GM19468 (cell line): Measurements from ENCODE around the gene PAM.
"Not testable (repeated sequence)": the region's sequence is repeated elsewhere in the genome, so short reads cannot be mapped to it uniquely, and the experiment has no call there.

Experiments used
- ATAC-seq: cut with Tn5 transposase; IDR thresholded peaks from one replicate; pipeline ENCODE4 v1.9.1; 2021; ENCODE audit warnings: mild to moderate bottlenecking, moderate library complexity, moderate number of reproducible peaks; ENCODE audit not compliant: unreplicated experiment; ENCODE audit errors: extremely low read depth

The PAM gene

DNA sequence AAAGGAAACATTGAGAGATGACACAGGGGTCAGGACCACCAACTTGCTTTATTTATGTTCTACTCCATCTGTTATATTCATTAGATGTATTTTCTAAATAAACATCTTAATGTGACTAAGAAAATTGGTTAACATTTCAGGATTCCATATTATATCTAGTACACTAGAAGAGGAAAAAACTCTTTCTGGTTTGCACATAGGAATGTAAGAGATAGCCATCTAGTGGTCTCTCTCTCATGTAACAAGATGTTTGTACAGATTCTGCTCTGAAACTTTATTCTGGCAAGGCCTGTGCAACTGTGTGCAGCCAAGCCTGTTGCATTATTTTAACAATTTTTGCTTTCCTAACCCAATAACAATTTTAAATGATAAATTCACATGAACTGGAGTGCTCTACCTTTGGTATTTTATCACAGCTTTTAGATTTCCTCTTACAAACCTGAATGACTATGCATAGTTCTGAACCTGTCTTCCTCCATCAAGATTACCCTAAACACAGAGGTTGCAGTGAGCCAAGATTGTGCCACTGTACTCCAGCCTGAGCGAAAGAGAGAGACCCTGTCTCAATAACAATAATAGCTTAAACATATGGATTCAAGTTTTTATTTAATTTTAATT, 216.7 kb downstream of the PAM start:
- no peak for ATAC-seq

DNA sequence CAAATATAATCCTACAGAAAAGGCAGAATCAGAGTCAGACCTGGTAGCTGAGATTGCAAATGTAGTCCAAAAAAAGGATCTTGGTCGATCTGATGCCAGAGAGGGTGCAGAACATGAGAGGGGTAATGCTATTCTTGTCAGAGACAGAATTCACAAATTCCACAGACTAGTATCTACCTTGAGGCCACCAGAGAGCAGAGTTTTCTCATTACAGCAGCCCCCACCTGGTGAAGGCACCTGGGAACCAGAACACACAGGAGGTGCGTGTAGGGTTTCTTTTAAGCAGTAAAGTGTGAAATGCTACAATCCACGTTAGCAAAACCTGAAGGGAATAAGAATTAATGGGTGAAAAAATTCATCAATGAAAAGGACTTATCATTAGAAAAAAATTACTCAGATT, 219.1 kb downstream of the PAM start:
- ATAC-seq, result no peak

DNA sequence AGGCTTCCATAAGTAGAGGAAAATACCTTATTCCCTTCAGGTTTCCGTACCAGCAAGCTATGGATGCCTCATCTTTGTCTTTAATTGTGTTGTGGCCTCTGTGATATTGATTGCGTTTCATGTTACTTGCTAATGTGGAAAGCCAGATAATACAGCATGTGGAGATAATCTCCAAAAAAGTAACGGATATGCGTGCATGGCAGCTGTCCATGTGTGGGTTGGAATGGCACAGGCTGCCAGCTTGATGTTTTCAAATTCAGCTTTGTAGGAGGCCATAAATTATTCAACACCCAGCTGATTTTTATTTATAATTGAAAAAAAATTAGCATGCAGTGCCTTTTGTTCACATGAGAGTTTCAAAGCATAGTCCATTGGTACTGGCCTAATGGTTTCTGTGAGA, 219.9 kb downstream of the PAM start:
- ATAC-seq, result no peak

DNA sequence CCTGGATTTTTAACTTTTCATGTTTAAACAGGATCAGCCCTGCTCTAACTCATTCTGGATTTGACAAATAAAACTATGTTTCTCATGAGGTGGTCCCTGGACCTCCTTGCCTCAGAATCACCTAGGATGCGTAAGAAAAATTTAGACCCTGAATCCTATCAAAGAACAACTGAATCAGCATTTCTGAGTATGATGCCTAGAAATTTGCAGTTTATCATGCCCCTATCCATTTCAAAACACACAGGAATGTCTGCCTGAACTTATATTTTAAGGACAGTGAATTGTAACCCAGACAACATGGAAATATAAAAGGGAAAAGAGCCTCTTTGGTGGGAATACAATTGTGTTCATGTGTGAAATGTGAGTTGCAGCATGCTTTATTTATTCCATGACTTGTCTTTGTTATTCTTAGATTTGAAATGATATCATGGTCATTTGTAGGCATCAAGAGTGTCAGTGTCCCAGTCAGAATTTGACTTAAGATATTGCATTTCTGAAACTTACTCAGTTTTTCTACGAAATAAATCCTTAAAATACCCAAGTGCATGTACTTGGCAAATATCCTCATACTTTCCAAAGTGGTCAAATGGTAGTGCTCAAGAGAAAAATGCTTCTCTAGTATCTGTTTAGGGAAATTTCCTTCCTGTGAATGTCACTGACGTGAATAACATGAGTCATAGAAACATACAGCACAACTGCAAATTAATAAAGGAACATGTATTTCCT, 220.5 kb downstream of the PAM start:
- ATAC-seq, result no peak

DNA sequence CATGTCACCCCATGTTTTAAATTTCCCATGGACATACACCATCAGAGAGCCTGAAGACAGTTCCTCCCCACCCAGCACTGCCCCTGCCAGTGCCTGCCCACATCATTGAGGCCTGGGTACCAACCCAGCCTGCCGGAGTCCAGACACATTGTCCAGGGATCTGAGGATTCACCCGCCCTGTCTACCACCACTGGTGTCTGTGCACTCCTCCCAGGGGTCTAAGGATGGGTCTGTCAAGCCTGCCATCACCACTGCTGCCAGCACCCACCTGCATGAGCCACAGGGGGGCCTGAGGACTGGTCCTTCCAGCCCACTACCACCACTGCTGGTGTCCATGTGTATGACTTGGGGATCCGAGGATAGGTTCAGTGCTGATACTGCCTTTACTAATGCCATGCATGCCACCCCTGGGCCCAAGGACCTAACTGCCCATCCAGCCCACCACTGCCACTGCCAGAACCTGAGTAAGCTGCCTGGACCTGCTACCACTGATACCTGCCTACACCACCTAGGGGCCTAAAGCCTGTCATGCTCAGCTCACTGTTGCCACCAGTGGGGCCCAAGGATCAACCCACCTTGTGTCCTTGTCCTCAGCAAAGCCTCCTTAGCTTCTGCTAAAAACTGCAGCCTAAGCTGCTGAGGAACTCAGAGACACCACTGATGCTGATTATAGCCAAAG, 227.0 kb downstream of the PAM start:
- no peak for ATAC-seq

DNA sequence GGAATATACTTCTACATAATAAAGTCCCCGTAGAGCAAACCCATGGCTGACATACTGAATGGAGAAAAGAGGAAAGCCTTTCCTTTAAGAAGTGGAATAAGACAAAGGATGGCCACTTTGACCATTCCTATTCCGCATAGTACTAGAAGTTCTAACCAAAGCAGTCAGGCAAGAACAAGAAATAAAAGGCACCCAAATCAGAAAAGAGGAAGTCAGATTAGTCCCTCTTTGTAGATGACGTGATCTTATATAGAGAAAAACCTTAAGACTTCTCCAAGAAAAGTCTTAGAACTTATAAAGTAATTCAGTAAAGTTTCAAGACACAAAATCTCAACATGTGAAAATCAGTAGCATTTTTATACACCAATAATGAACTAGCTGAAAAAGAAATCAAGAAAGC, 231.0 kb downstream of the PAM start:
- no peak for ATAC-seq

DNA sequence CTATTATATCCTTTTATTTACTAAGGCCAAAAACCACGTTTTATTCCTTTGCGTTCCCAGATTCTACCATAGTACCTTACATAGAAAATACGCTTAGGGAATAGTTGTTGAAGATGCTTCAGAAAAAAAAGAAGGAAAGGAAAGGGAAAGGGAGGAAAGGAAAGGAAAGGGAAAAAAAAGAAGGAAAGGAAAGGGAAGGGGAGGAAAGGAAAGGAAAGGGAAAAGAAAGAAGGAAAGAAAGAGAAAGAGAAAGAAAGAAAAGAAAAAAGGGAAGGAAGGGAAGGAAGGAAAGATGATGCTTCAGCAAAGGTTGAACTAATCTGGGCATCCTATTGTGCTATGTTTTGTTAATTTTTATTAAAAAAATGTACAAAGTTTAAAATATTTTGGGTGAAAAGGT, 233.4 kb downstream of the PAM start:
- ATAC-seq, result no peak

DNA sequence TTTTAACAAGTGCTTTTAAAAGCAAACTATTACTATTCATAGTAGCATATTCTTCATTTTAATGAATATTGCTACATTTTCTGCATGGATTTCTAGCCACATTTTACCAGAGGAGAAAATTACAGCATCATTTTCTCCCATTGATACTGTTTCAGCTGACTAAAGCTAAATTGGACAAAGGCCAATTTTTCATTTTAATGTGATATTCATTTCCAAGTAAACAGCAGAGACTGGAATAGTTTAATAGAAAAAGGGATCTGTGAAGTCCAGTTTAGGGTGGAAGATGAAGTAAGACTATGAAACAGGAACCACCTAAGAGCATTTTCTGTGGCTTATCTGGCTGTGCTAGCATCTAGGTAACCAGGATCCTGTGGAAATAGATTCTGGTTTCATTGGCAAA, 236.7 kb downstream of the PAM start:
- ATAC-seq, result no peak

DNA sequence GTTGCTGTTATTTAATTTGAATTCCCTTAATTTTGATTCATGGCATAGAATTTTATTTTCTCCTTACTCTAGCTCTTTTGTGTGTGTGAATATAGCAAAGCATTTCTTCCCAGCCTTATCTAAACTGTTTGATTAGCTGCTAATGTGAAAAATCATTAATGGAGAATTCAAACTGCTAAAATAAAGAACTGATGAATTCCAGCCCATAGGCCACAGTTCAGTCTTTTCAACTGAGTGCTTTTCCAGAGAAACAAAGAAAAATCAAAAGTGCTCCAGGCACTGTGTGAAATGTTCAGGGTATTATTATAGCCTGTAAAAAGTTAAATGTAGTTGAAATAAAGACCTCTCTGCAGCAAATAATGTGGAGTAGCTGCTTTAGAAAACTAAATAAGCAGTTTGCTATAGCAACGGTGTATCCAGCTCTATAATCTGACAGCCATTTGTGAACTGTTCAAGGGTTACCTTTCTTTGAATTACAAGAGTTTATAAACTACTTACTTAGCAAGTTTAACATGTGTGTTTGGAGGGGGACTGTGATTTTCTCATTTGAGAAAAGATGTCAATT, 241.0 kb downstream of the PAM start:
- ATAC-seq, result no peak

DNA sequence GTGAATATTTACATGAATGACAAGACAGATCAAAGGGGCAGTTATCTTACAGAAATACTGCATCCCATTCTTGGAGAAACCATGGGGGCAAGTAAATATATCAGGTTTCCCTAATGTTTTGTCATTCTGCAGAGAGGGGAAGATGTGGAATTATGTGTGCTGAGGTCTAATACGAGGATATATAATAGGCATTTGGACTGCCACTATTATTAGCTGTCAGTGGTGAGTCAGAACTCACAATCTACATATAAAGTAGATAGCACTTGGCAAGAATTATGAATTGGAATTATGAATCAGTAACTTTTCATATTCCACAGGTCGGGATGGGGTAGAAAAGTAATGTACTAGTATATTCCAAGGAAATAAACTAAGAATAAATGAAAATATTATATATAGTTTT, 243.1 kb downstream of the PAM start:
- no peak for ATAC-seq

DNA sequence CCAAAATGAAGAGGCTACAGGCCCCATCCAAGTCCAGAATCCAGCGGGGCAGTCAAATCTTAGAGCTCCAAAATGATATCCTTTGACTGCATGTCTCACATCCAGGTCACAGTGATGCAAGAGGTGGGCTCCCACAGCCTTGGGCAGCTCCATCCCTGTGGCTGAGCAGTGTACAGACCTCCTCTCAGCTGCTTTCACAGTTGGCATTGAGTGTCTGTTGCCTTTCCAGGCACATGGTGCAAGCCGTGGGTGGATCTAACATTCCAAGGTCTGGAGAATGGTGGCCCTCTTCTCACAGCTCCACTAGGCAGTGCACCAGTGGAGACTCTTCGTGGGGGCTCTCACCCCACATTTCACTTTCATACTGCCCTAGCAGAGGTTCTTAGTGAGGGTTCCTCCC, 244.1 kb downstream of the PAM start:
- ATAC-seq, result no peak

DNA sequence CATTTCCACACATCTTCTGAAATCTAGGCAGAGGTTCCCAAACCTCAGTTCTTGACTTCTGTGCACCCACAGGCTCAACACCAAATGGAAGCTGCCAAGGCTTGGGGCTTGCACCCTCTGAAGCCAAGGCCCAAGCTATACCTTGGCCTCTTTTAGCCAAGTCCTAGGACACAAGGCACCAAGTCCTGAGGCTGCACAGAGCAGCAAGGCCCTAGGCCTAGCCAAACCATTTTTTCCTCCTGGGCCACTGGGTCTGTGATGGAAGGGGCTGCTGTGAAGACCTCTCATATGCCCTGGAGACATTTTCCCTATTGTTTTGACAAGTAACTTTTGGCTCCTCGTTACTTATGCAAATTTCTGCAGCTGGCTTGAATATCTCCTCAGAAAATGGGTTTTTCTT, 244.5 kb downstream of the PAM start:
- ATAC-seq, result not testable (repeated sequence)

DNA sequence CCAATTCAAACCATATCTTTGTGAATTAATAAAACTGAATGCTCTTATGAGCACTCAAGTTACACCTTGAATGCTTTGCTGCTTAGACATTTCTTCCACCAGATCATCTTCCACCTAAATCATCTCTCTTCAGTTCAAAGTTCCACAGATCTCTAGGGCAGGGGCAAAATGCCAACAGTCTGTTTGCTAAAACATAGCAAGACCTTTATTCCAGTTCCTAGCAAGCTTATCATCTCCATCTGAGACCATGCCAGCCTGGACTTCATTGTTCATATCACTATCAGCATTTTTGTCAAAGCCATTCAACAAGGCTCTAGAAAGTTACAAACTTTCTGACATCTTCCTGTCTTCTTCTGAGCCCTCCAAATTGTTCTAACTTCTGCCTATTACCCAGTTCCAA, 245.0 kb downstream of the PAM start:
- ATAC-seq, result no peak

DNA sequence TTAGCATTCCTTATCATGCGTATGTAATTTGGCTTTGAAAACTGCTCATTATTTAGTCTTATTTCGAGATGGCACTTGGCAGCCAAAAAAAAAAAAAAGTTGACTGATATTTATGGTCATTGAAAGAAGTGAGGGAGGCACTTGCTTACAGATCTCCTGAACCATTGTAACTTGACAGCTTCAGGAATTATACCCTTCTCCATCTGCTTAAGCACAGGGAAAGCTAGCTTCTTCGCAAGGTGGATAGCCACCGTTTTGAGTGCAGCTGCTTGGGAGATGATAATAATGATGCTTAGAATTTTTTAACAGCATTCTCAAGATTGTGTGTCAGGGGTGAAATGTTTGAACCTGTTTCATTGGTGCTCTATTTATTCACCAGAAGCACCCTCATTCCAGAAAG, 248.8 kb downstream of the PAM start:
- no peak for ATAC-seq

DNA sequence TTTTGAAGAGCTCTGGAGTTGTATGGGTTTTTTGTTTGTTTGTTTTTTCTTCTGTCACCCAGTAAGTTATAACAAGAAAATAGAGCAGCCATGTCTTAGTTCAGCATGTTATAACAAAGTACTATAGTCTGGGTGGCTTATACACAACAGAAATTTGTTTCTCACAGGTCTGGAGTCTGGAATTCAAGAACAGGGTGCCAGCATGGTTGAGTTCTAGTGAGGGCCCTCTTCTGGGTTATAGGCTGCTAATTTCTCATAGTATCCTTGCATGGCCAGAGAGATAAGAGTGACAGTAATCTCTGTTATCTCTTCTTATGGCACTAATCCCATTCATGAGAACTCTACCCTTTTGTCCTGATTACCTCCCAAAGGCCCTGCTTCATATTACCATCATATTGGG, 250.2 kb downstream of the PAM start:
- no peak for ATAC-seq

DNA sequence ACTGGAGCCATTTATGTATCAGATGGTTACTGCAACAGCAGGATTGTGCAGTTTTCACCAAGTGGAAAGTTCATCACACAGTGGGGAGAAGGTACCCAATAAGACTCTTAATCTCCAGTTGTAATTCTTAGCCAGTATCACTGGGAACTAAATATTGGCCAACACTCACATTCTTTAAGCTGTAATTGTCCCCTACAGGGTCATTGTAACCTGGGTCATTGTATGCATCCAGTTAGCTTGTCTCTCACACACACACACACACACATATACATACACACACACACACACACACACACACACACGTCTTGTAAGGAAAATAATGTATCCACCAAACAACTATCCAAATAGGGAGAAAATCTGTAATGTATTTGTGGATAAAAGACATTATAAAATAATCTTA, 251.8 kb downstream of the PAM start:
- no peak for ATAC-seq

DNA sequence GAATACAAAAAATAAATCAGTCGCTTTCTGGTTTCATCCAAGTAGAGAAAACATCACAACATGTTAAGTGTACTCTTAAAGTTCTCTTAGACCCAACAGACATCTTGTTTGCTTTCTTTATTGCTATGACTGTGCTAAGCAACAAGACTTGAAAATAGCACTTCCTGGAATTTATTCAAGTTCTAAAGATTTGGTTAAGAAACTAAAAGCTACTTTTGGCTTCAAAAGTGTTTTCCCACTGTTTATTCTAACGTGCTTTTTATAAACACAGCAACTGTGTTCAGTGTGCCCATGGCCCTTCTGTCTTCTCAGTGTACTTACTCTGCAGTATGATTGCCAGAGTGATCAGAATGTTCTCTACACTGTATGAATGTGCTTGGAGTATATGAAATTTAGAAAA, 255.1 kb downstream of the PAM start:
- ATAC-seq, result peak; percentile 50

DNA sequence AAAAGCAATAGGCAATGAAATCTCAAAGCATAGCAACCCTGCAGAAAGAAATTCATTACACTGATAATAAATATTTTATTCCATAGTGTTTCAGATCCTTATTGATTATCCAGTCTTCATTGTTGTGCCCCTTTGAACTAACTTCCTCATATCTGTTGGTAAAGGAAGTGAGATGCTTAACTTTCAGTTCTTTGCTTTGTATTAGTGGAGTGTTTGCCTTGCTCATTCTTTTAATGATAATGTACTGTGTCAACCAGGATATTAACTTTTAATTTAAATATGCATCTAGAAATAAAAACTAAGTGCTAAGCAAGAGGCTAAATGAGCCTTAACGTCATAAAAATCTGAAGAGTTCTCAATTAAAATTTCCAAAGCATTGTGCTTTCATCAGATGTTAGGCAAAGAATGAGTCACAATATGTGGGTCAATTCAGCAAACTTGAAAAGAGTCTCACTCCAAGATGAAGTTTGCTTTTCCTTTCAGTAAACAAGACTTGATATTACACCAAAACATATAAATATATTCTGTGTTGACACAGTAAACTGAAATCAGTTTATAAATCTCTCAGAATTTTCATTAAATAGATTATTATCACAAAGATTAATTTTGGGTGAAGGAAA, 258.9 kb downstream of the PAM start:
- ATAC-seq, result no peak

DNA sequence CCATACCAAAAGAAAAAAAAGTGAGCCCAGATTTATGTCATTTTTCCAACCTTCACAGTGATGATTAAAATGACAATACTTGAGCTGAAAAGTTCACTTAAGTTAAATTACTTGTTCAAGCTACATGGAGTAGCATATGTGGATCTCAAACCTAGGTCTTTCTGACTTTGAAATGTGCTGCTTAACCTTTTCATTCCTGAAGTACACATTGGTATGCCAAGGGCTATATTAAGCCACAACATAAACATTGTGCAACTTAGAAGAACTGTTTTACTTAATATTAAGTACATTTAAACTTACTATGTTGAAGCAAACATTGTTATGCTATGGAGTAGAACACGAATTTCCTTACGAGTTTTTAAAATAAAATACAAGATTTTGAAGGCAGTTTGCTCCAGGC, 259.9 kb downstream of the PAM start:
- no peak for ATAC-seq

DNA sequence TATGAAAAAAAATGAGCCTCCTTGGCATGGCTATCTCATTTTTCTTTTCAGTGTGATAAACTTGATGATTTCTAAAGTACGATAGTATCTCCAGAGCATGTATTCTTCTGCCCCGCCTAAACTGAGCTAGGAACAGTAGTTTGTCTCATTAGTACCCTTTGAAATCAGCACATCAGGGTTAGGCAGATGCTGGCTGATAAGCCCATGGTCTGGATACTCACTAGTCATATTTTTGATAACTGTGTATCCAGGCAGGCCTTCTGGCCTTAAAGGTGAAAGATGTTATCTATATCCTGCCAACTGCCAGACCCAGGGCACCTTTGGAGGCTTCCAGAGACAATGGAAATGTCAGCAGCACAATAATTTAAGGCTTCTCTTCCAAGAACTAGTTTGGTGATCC, 261.1 kb downstream of the PAM start:
- no peak for ATAC-seq

DNA sequence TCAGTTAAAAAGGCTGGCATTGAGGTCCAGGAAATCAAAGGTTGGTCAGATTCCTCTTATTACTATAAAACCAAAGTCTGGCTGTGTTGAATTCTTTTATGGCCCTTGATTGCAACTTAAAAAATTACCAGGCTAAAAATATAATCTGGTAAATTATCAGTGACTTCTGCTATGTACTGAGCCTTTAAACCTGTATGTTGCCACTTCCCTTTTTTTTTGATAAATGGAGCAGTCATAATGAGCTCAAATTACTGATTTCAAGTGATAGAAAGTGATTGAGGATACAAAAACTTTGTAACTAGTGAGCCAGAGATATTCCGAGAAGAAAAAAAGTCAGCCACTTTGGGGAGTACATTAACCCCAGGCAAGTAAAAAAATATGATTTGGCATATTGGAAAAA, 264.7 kb downstream of the PAM start:
- no peak for ATAC-seq
